ENCODE measurements around the gene ZRANB2.

The ZRANB2 gene

DNA sequence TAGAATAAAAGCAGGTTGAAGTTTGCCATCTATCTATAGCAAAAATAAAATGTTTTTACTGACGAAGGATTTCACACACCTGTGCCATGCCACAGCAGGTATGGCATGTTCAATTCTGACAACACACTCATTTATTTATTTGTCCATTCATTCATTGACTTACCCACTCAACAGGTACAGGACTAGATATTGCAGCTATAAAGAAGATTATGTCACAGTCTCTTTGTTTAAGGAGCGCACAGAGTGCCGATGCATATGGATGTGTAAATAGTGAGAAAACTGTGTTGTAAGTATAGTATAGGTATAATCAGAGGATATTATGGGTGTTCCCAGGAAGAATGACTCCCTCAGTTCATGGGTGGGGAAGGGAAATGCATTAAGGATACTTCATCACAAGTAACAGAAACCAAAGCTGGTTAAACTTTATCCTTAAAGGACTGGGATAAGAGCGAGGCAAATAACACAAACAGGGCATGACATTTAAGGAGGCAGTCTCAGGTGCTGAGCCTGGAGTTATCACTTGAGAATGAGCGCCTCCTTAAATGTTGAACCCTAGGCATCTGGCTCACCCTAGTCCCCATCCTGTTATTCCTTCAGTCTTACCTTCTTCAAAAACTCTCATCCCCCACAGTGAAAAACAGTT lies 7.9 kb upstream of the ZRANB2 start:
- H3K36me3 ChIP-seq (ENCODE audit: control insufficient read depth, insufficient read depth, low read length), result no peaks in the 10 kb centered on the region
- H3K4me3 ChIP-seq (ENCODE audit: low read depth, low read length), result no peak overlapping the region

DNA sequence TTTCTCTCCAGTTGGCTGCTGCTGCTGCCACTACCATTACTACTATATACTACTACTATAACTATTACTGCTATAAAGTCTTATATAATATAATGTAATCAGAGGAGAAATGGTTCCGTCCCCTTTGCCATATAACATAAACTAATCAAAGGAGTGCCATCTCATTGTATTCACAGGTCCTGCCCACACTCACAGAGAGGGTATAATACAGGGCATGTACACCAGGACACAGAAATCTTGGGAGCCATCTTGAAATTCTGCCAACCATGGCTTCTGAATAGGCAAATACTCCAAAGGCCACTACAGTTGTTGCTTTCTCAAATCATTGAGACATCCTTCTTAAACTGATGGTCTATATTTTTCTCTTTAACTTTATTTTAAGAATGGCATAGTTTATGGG lies 6.9 kb upstream of the ZRANB2 start:
- no peak overlapping the region for H3K9ac ChIP-seq (ENCODE audit: low read depth, low read length)
- H3K36me3 ChIP-seq (ENCODE audit: control insufficient read depth, insufficient read depth, low read length), result no peaks in the 10 kb centered on the region
- no peaks in the 10 kb centered on the region for H3K9me3 ChIP-seq (ENCODE audit: control insufficient read depth, insufficient read depth, low read length)
- H3K4me3 ChIP-seq (ENCODE audit: low read depth, low read length), result no peak overlapping the region
- peaks cover 4% of the 10 kb centered on the region for H3K27me3 ChIP-seq (ENCODE audit: control insufficient read depth, insufficient read depth, low read length)
- peaks cover 2% of the 10 kb centered on the region for H3K4me1 ChIP-seq (ENCODE audit: control insufficient read depth, insufficient read depth, low read length)

More for the DNA sequence above, 7.9 kb upstream of the ZRANB2 start:
- H3K9ac ChIP-seq (ENCODE audit: low read depth, low read length), result no peak overlapping the region
- H3K4me1 ChIP-seq (ENCODE audit: control insufficient read depth, insufficient read depth, low read length), result peaks cover 2% of the 10 kb centered on the region
- peaks cover 4% of the 10 kb centered on the region for H3K27me3 ChIP-seq (ENCODE audit: control insufficient read depth, insufficient read depth, low read length)
- no peaks in the 10 kb centered on the region for H3K9me3 ChIP-seq (ENCODE audit: control insufficient read depth, insufficient read depth, low read length)

DNA sequence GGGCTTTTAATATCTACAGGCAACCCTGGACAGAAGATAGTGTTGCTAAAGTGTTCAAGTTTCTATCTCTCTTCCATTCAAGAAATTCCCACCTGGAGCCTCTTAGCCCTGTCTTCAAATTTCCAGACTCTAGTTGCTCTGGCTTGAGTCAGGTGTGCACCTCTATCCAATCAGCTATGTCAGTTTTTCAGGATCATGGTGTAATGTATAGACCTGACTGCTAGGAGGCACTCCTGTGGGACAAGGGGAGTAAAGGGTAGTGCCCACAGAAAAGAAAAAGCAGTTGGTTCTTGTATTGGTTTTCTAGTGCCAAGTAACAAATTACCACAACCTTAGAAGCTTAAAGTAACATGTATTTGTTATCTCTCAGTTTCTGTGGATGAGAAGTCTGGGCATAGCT lies 6.2 kb upstream of the ZRANB2 start:
- Histone ChIP-seq H3K9me3 (ENCODE audit: control insufficient read depth, insufficient read depth, low read length) (no peaks in the 10 kb centered on the region), H3K4me3 (ENCODE audit: low read depth, low read length) (no peak overlapping the region), H3K4me1 (ENCODE audit: control insufficient read depth, insufficient read depth, low read length) (peaks cover 2% of the 10 kb centered on the region), H3K27me3 (ENCODE audit: control insufficient read depth, insufficient read depth, low read length) (peaks cover 4% of the 10 kb centered on the region), H3K36me3 (ENCODE audit: control insufficient read depth, insufficient read depth, low read length) (no peaks in the 10 kb centered on the region), H3K9ac (ENCODE audit: low read depth, low read length) (no peak overlapping the region)

DNA sequence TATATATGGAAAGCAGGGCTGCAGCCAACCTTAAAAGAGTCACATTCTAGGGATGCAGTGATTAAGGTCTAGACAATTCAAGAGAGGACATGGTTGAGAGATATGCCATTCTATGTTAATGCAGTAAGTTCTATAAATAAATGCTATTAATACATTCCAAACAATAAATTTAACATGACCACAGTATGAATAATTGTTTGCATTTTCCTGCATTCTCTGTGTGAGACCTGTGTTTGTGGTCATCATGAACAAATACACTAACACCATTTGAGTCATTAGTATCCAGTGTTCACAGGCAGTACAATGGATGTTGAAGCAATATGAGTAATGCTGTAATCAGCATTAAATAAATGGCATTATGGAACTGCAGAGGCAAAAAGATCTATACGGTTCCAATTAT lies 5.5 kb upstream of the ZRANB2 start:
- H3K27me3 ChIP-seq (ENCODE audit: control insufficient read depth, insufficient read depth, low read length), result peaks cover 4% of the 10 kb centered on the region
- H3K9ac ChIP-seq (ENCODE audit: low read depth, low read length), result no peak overlapping the region
- H3K9me3 ChIP-seq (ENCODE audit: control insufficient read depth, insufficient read depth, low read length), result no peaks in the 10 kb centered on the region
- H3K4me1 ChIP-seq (ENCODE audit: control insufficient read depth, insufficient read depth, low read length), result peaks cover 2% of the 10 kb centered on the region
- H3K4me3 ChIP-seq (ENCODE audit: low read depth, low read length), result no peak overlapping the region
- H3K36me3 ChIP-seq (ENCODE audit: control insufficient read depth, insufficient read depth, low read length), result no peaks in the 10 kb centered on the region

DNA sequence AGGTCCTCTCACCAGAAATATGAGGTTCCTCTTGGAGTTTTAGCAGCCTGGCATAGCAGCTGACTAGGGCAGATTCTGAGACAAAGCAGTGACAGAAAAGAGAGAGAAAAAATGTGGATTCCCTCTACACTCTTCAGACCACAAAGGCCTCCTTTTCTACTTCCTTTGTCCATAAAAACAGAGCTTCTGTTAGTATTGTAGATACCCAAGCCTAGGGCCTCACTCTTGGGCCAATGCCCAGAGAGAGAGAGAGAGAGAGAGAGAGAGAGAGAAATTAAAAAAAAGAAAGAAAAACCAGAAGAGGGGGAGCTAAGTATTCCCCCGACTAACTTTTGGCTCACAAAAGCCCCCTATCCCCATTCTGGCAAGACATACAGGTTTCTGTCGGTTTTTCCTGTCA lies 2.4 kb upstream of the ZRANB2 start:
- H3K4me1 ChIP-seq (ENCODE audit: control insufficient read depth, insufficient read depth, low read length), result no peaks in the 10 kb centered on the region
- H3K36me3 ChIP-seq (ENCODE audit: control insufficient read depth, insufficient read depth, low read length), result peaks cover under 1% of the 10 kb centered on the region
- no peak overlapping the region for H3K9ac ChIP-seq (ENCODE audit: low read depth, low read length)
- H3K4me3 ChIP-seq (ENCODE audit: low read depth, low read length), result no peak overlapping the region
- H3K9me3 ChIP-seq (ENCODE audit: control insufficient read depth, insufficient read depth, low read length), result no peaks in the 10 kb centered on the region
- peaks cover 4% of the 10 kb centered on the region for H3K27me3 ChIP-seq (ENCODE audit: control insufficient read depth, insufficient read depth, low read length)

DNA sequence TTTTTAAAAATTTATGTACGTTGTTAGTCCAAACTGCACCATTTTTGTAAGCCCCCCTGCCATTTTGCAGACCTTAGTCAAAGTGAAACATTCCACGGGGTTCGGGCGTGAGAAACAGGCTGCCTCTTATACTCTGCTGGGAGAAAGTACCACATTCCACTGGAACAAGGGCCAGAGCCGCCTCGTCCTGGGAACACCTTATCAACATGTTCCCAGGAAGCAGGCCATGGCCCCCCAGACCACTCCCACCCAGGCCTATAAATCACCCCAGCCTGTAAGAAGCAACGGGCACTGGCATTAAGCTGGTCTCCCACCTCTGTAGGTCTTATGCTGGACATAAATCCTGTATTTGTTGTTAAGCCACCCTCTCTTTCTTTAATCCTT lies 854 bp upstream of the ZRANB2 start:
- no peaks in the 10 kb centered on the region for H3K4me1 ChIP-seq (ENCODE audit: control insufficient read depth, insufficient read depth, low read length)
- no peak overlapping the region for H3K9ac ChIP-seq (ENCODE audit: low read depth, low read length)
- peaks cover 4% of the 10 kb centered on the region for H3K27me3 ChIP-seq (ENCODE audit: control insufficient read depth, insufficient read depth, low read length)
- H3K36me3 ChIP-seq (ENCODE audit: control insufficient read depth, insufficient read depth, low read length), result peaks cover 9% of the 10 kb centered on the region
- H3K9me3 ChIP-seq (ENCODE audit: control insufficient read depth, insufficient read depth, low read length), result no peaks in the 10 kb centered on the region
- H3K4me3 ChIP-seq (ENCODE audit: low read depth, low read length), result peak overlapping the region; percentile 36

DNA sequence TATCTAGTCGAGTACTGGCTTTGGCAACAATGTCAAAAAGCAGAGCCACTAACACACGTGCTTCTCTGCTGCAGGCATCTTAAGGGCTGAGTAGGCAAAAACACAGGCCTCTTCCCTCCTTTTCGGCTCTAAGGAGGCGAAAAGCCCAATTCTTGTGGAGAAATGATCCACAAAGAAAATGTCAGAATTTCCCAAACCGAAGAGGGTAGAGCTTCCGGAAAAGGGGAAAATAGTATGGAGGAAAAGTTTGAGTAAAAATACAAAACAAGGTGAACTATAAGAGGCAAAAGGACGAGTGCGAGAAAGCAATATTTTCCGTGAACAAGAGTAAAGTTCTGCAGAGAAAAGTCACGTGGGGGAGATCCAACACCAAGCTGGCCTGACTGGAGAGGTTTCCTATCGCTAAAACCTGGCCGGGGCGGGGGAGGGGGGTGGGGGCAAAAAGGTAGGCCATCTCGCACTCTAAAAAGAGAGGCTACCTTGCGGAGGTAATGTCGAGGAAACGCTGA lies 551 bp downstream of the ZRANB2 start:
- H3K36me3 ChIP-seq (ENCODE audit: control insufficient read depth, insufficient read depth, low read length), result peaks cover 9% of the 10 kb centered on the region
- H3K4me1 ChIP-seq (ENCODE audit: control insufficient read depth, insufficient read depth, low read length), result no peaks in the 10 kb centered on the region
- H3K9me3 ChIP-seq (ENCODE audit: control insufficient read depth, insufficient read depth, low read length), result no peaks in the 10 kb centered on the region
- H3K4me3 ChIP-seq (ENCODE audit: low read depth, low read length), result peak overlapping the region; percentile 91
- H3K9ac ChIP-seq (ENCODE audit: low read depth, low read length), result peak overlapping the region; percentile 98
- peaks cover 1% of the 10 kb centered on the region for H3K27me3 ChIP-seq (ENCODE audit: control insufficient read depth, insufficient read depth, low read length)

DNA sequence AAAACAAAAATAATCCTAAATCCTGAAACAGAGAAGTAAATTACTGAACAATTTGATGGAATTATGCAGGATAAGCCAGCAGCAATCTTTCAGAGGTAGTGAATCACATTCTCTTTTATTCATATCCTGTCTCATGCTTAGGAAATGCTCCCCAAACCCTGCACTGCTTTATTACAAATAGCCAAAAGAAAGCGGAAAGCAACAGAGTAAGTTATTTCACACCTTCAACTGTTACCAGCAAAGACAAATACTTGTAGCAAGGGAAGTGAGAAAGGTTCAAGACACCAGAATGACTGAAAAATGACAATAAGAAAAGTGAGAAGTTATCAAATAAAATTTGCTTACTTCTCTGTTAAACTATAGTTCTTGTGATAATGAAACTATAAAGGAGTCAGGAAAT lies 6.2 kb downstream of the ZRANB2 start:
- Histone ChIP-seq H3K36me3 (ENCODE audit: control insufficient read depth, insufficient read depth, low read length) (peaks cover 16% of the 10 kb centered on the region), H3K9me3 (ENCODE audit: control insufficient read depth, insufficient read depth, low read length) (no peaks in the 10 kb centered on the region), H3K4me1 (ENCODE audit: control insufficient read depth, insufficient read depth, low read length) (no peaks in the 10 kb centered on the region), H3K4me3 (ENCODE audit: low read depth, low read length) (no peak overlapping the region), H3K9ac (ENCODE audit: low read depth, low read length) (no peak overlapping the region), H3K27me3 (ENCODE audit: control insufficient read depth, insufficient read depth, low read length) (no peaks in the 10 kb centered on the region)

DNA sequence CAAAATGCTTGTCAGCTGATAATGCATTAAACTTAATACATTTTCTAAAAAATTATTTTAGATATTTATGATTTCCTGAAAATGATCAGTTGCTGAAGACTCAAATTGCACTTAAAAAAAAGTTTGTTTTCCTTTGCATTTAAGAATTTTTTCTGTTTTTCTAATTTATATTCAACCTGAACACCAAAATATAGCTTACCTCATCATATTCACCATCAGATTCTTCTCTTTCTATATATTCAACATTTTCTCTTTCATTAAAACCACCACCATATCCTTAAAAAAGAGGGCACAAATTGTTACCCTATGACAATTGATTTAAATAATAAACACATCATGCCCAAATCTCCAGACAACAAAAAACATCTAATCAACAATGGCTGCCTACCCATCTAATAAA lies 8.6 kb downstream of the ZRANB2 start:
- H3K9ac ChIP-seq (ENCODE audit: low read depth, low read length), result no peak overlapping the region
- no peaks in the 10 kb centered on the region for H3K27me3 ChIP-seq (ENCODE audit: control insufficient read depth, insufficient read depth, low read length)
- H3K4me3 ChIP-seq (ENCODE audit: low read depth, low read length), result no peak overlapping the region
- H3K4me1 ChIP-seq (ENCODE audit: control insufficient read depth, insufficient read depth, low read length), result no peaks in the 10 kb centered on the region
- H3K36me3 ChIP-seq (ENCODE audit: control insufficient read depth, insufficient read depth, low read length), result peaks cover 7% of the 10 kb centered on the region
- H3K9me3 ChIP-seq (ENCODE audit: control insufficient read depth, insufficient read depth, low read length), result no peaks in the 10 kb centered on the region

DNA sequence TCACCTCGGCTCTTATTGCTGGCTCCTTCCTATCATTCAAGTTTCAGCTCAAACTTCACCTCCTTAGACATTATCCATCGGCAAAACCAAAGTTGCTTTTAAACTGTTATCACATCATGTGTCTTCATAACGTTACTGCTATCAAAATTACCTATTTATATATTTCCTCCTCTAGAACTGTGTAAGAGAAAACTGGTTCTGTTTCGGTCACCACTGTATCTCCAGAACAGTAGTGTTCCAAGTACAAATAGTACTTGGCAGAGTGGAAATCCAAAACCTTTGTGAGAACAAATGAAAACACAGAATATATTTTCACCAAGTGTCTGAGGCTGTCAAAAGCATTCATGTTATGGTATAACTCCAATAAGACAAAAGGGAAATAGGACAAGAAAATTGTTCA lies 9.1 kb downstream of the ZRANB2 start:
- no peak overlapping the region for H3K9ac ChIP-seq (ENCODE audit: low read depth, low read length)
- no peaks in the 10 kb centered on the region for H3K27me3 ChIP-seq (ENCODE audit: control insufficient read depth, insufficient read depth, low read length)
- H3K4me3 ChIP-seq (ENCODE audit: low read depth, low read length), result no peak overlapping the region
- no peaks in the 10 kb centered on the region for H3K4me1 ChIP-seq (ENCODE audit: control insufficient read depth, insufficient read depth, low read length)
- peaks cover 7% of the 10 kb centered on the region for H3K36me3 ChIP-seq (ENCODE audit: control insufficient read depth, insufficient read depth, low read length)
- H3K9me3 ChIP-seq (ENCODE audit: control insufficient read depth, insufficient read depth, low read length), result no peaks in the 10 kb centered on the region

DNA sequence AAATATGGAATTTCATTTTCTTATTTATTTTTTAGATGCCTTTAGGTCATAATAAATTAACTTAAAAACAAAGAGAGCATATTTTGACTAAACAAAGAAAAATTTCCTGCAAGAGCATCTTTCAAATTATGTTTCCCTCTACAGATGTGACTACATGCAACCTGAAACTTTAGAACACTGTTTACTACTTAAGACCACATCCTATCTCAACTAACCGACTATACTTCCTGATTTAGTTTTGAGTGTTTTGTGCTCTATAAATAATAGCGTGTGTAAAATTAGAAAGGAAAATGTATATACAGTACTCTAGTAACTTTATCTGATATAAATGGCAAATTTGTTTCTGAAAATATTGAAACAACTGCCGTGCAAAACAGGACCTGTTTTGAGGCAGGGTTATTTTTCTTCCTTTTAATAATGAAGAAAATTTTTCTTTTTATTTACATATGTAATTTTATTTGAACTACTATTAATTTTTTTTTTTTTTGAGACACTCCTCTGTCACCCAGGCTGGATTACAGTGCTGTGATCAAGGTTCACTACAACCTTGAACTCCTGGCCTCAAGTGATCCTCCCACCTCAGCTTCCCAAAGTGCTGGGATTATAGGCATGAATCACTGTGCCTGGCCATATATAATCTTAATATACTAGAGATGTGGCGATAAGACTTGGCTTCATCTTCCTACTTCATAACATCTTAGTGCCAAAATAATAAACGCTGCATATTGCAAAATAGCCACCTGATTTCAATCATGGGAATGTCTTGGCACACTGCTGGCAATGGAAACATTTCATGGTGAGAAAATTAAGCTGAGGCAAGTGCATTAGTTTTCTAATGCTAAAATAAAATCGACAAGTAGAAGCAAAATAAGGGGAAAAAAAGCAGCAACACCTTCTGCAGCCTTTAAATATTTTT lies 12.3 kb downstream of the ZRANB2 start:
- H3K36me3 ChIP-seq (ENCODE audit: control insufficient read depth, insufficient read depth, low read length), result peaks cover 15% of the 10 kb centered on the region
- no peaks in the 10 kb centered on the region for H3K27me3 ChIP-seq (ENCODE audit: control insufficient read depth, insufficient read depth, low read length)
- H3K4me3 ChIP-seq (ENCODE audit: low read depth, low read length), result no peak overlapping the region
- H3K9me3 ChIP-seq (ENCODE audit: control insufficient read depth, insufficient read depth, low read length), result no peaks in the 10 kb centered on the region
- H3K4me1 ChIP-seq (ENCODE audit: control insufficient read depth, insufficient read depth, low read length), result no peaks in the 10 kb centered on the region
- no peak overlapping the region for H3K9ac ChIP-seq (ENCODE audit: low read depth, low read length)

DNA sequence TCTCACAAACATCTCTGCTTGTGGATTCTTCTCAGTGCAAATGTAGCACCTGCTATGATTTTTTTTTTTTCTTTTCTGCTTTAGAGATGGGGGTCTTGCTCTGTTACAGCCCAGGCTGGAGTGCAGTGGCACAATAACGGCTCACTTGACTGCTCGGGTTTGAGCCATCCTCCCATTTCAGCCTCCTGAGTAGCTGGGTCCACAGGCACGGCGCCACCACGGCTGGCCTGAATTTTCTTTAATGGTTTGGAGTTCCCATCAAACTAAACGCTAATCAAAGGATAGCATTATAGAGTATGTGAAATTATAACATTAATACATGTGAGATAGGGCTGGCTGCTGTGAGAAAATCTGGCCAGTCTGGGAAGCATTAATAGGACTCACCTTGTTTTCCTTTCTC lies 26.0 kb downstream of the ZRANB2 start:
- H3K4me1 ChIP-seq (ENCODE audit: control insufficient read depth, insufficient read depth, low read length), result no peaks in the 10 kb centered on the region

More for the DNA sequence above, 26.0 kb downstream of the ZRANB2 start:
- no peaks in the 10 kb centered on the region for H3K9me3 ChIP-seq (ENCODE audit: control insufficient read depth, insufficient read depth, low read length)
- no peaks in the 10 kb centered on the region for H3K36me3 ChIP-seq (ENCODE audit: control insufficient read depth, insufficient read depth, low read length)
- H3K9ac ChIP-seq (ENCODE audit: low read depth, low read length), result no peak overlapping the region
- no peak overlapping the region for H3K4me3 ChIP-seq (ENCODE audit: low read depth, low read length)
- H3K27me3 ChIP-seq (ENCODE audit: control insufficient read depth, insufficient read depth, low read length), result peaks cover 2% of the 10 kb centered on the region

Data from iPS-15b (cell line).